ENCODE measurements around the gene GPR137B.
"Not testable (repeated sequence)": the region's sequence is repeated elsewhere in the genome, so short reads cannot be mapped to it uniquely, and the experiment has no call there.

GPR137B gene

DNA sequence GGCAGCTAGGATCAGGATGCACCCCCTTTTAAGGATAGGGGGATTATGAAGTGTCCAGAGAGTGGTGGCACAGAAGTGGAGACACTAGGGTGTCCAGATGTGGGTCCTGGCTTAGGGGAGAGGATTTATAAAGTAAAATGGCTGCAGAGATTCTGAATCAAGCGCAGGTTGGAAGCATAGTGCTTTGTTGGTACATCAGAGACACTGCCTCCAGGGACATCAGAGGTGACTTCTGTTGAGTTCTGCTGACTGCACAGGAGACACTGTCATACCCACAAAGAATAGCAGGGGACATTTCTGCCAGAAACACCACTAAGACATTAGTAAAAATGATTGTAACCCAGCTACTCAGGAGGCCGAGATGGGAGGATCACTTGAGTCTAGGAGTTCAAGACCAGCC is 16.4 kb downstream of the GPR137B start:
- Mint-ChIP-seq H3K36me3 (peaks cover 25% of the 10 kb centered on the region), H3K4me1 (ENCODE audit: low read depth) (peaks cover 16% of the 10 kb centered on the region), H3K9me3 (ENCODE audit: low read depth) (peaks cover 5% of the 10 kb centered on the region), H3K4me3 (no peak overlapping the region), H3K27me3 (no peaks in the 10 kb centered on the region), H3K27ac (no peak overlapping the region)

DNA sequence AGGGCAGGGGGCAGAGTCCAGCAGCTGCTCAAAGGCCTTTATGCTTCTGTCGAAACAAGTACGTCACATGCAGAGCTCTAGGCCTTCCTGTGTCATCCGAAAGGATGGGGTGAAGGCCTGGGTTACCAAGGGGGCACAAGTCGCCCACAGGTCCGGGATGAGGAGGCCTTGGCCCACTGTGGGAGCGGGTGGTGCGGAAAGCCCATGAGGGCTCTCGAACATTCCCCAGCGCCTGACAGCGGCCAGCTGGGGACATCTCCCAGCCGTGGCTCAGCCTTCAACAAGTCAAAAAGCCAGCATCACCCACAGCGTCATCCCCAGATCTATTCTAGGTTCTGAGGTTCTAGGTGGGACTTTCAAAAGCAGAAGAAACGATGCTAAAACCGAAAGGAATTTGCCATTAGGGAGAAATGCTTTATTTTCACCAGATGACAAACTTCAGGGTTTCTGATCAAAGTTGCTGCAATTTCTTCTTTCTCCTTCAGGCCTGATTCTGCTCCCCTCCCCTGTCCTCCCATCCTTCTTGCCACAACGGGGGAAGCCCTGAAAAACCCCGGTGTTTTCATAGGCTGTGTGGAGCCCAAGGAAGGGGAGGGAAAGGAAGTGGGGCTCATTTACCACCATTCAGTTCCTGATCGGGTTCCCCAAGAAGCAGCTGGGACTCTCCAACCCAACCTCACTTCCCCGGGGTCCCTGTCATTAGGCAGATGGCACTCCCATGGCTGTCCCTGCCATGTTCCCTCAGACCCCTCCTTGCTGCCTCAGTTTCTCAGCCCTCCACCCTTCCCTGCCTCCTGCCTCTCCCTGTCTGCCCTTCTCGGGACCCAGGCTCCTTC is 17.6 kb downstream of the GPR137B start:
- Mint-ChIP-seq H3K4me1 (ENCODE audit: low read depth) (peaks cover 23% of the 10 kb centered on the region), H3K27ac (no peak overlapping the region), H3K4me3 (peak overlapping the region; percentile 27), H3K9me3 (ENCODE audit: low read depth) (peaks cover 5% of the 10 kb centered on the region), H3K36me3 (peaks cover 28% of the 10 kb centered on the region), H3K27me3 (no peaks in the 10 kb centered on the region)

DNA sequence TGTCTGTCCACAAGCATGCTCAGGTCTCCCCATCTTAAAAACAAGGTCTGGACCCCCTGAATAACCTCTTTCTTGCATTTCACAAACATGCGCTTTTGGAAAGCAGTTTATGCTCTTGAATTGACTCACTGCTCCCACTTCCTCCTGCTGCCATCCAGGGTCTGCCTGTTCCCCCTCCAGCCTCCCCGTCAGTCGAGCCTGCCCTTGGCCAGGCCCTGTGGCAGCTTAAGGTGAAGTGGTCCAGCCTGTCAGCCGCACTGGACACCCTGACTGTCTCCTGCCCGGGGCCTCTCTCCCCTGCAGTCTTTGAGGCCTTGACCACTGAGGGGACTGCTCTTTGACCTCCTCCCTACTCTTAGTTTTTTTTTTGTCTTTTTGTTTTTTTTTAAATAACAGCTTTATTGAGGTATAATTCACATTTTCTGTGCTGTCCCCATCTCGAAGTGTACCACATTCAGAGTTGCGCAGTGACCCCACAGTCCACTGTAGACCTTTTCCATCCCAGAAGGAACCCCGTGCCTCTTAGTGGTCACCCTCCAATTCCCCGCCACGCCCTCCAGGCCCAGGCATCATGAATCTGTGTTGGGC is 18.3 kb downstream of the GPR137B start:
- peaks cover 5% of the 10 kb centered on the region for H3K9me3 Mint-ChIP-seq (ENCODE audit: low read depth)
- peaks cover 31% of the 10 kb centered on the region for H3K36me3 Mint-ChIP-seq
- H3K27ac Mint-ChIP-seq = no peak overlapping the region
- H3K4me3 Mint-ChIP-seq = peak overlapping the region; percentile 27
- H3K4me1 Mint-ChIP-seq (ENCODE audit: low read depth) = peaks cover 18% of the 10 kb centered on the region
- no peaks in the 10 kb centered on the region for H3K27me3 Mint-ChIP-seq

DNA sequence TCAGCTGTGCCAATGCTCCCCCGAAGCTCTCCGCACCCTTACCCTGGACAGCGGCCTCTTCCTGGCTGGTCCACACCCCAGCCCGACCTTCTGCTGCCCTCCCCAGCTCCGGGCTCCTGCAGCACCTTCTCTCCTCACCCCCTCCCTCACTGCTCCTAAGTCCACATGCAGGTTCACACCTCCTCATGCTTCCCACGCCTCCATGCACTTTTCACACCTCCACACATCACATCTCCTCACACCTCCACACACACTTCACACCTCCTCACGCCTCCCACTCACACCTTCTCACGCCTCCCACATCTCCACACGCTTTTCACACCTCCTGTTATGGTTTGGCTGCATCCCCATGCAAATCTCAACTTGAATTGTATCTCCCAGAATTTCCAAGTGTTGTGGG is 18.9 kb downstream of the GPR137B start:
- H3K27ac Mint-ChIP-seq = no peak overlapping the region
- H3K36me3 Mint-ChIP-seq = peaks cover 31% of the 10 kb centered on the region
- H3K27me3 Mint-ChIP-seq = no peaks in the 10 kb centered on the region
- no peak overlapping the region for H3K4me3 Mint-ChIP-seq
- peaks cover 5% of the 10 kb centered on the region for H3K9me3 Mint-ChIP-seq (ENCODE audit: low read depth)
- peaks cover 17% of the 10 kb centered on the region for H3K4me1 Mint-ChIP-seq (ENCODE audit: low read depth)

DNA sequence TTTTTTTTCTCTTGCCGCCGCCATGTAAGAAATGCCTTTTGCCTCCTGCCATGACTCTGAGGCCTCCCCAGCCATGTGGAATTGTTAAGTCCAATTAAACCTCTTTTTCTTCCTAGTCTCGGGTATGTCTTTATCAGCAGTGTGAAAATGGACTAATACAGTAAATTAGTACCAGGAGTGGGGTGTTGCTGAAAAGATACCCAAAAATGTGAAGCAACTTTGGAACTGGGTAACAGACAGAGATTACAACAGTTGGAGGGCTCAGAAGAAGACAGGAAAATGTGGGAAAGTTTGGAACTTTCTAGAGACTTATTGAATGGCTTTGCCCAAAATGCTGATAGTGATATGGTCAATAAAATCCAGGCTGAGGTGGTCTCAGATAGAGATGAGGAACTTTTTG is 19.4 kb downstream of the GPR137B start:
- peaks cover 14% of the 10 kb centered on the region for H3K4me1 Mint-ChIP-seq (ENCODE audit: low read depth)
- H3K27me3 Mint-ChIP-seq; H3K4me3 Mint-ChIP-seq; H3K27ac Mint-ChIP-seq; H3K9me3 Mint-ChIP-seq (ENCODE audit: low read depth): not testable (repeated sequence)
- peaks cover 31% of the 10 kb centered on the region for H3K36me3 Mint-ChIP-seq

DNA sequence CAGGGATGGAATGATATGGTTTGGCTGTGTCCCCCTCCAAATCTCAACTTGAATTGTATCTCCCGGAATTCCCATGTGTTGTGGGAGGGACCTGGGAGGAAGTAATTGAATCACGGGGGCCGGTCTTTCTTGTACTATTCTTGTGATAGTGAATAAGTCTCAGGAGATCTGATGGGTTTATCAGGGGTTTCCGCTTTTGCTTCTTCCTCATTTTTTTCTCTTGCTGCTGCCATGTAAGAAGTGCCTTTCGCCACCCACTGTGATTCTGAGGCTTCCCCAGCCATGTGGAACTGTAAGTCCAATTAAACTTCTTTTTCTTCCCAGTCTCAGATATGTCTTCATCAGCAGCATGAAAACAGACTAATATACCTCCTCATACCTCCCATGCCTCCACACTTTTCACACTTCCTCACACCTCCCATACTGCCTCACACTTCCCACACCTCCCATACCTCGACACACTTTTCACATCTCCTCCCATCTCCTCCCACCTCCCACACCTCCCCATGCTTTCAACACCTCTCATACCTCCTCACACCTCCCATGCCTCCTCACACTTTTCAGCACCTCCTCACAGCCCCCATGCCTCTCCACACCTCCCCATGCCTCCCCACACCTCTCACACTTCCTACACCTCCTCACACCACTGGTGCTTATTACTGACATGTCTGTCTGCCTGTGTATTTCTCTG is 21.3 kb downstream of the GPR137B start:
- Mint-ChIP-seq H3K4me1 (ENCODE audit: low read depth) (peaks cover 9% of the 10 kb centered on the region), H3K4me3 (no peak overlapping the region), H3K36me3 (peaks cover 28% of the 10 kb centered on the region), H3K27ac (no peak overlapping the region), H3K27me3 (no peaks in the 10 kb centered on the region), H3K9me3 (ENCODE audit: low read depth) (peaks cover 5% of the 10 kb centered on the region)

DNA sequence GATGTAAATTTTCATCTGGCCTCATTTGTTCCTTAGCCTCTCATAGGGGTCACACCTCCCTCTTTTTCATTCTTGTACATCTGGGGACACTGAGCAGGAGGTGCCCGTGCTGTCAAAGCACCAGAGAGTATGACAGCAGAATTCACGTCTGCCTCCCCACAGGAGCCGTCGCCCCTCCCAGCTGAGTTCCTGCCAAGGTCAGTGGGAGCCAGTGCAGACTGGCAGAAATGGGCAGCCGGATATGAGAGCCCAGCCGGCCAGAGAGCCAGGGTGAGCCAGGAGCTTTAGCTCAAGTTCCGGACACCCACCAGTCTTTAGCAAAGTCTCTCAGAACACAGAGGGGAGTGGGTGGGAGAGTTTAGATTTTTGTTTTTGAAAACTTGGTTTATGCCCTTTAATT is 21.9 kb downstream of the GPR137B start:
- Mint-ChIP-seq H3K27me3 (no peaks in the 10 kb centered on the region), H3K9me3 (ENCODE audit: low read depth) (peaks cover 5% of the 10 kb centered on the region), H3K36me3 (peaks cover 28% of the 10 kb centered on the region), H3K27ac (no peak overlapping the region), H3K4me1 (ENCODE audit: low read depth) (peaks cover 9% of the 10 kb centered on the region), H3K4me3 (no peak overlapping the region)

DNA sequence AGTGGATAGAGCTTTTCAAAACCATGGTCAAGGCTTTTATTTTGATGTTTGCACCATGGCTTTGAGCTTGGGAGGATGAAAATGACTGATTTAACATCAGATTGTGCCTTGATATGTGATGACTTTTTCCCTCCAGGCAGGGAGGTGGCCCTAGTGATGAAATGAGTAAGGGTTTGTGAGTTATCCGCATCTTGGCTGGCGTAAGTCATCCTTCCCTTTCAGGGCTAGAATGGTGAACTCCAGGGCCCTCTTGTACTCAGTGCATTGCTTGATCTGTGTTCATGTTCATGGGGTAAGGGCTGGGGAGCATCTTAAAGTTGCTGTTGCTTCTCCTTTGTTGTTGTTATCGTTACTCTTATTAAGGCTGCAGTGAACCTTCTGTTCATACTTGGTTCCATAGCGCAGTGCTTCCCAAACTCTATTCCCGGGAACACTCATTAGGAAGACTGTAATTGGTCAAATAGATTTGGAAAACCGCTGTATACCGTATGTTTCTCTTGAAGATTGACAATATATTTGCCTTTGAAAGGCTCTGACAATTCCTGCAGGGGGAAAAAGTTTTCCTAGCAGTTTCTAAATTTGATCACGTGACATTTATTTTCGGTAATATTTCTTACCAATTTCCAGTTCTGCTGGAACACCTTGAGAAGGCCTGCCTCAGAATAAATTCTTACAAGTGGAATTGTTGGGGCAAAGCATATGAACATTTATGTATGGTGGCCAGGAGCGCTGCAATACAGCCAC is 23.1 kb downstream of the GPR137B start:
- peaks cover 9% of the 10 kb centered on the region for H3K4me1 Mint-ChIP-seq (ENCODE audit: low read depth)
- peaks cover 30% of the 10 kb centered on the region for H3K36me3 Mint-ChIP-seq
- H3K27ac Mint-ChIP-seq = no peak overlapping the region
- H3K4me3 Mint-ChIP-seq = no peak overlapping the region
- H3K27me3 Mint-ChIP-seq = no peaks in the 10 kb centered on the region
- H3K9me3 Mint-ChIP-seq (ENCODE audit: low read depth) = peaks cover 5% of the 10 kb centered on the region

DNA sequence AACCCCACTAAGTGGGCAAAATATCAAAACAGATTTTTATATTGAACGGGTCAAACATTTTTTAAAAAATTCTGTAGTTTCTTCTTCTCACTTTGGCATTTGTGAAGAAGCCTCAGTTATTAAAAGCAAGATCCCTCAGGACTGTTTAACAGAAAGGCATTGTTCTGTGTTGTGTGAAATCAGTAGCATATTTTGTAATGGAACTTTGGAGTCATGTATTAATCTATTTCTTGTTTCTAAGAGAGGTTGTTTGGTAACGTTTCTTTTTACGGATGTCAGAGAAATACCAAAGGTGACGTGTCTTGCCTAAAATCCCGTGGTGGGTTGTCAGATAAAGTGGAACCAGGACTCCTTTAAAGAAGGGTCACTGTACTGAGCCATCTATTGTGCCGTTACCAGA is 23.7 kb downstream of the GPR137B start:
- Mint-ChIP-seq H3K9me3 (ENCODE audit: low read depth) (peaks cover 5% of the 10 kb centered on the region), H3K27ac (no peak overlapping the region), H3K4me3 (no peak overlapping the region), H3K4me1 (ENCODE audit: low read depth) (peaks cover 9% of the 10 kb centered on the region), H3K36me3 (peaks cover 29% of the 10 kb centered on the region), H3K27me3 (no peaks in the 10 kb centered on the region)

DNA sequence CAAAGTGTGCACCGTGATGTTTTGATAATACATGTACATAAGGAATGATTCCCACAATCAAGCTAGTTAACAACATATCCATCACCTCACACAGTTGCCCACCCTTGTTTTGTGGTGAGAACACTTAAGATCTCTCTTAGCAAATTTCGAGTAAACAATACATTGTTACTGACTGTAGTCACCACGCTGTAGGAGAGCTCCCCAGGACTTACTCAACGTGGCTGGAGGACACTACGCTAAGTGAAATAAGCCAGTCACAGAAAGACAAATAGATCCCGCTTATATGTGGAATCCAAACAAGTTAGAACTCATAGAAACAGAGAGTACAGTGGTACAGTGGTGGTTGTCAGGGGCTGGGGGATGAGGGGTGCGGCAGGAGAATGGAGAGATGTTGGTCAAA is 24.8 kb downstream of the GPR137B start:
- no peaks in the 10 kb centered on the region for H3K27me3 Mint-ChIP-seq
- H3K4me3 Mint-ChIP-seq = no peak overlapping the region
- peaks cover 9% of the 10 kb centered on the region for H3K4me1 Mint-ChIP-seq (ENCODE audit: low read depth)
- H3K9me3 Mint-ChIP-seq (ENCODE audit: low read depth) = no peaks in the 10 kb centered on the region
- H3K36me3 Mint-ChIP-seq = peaks cover 23% of the 10 kb centered on the region
- H3K27ac Mint-ChIP-seq = no peak overlapping the region

DNA sequence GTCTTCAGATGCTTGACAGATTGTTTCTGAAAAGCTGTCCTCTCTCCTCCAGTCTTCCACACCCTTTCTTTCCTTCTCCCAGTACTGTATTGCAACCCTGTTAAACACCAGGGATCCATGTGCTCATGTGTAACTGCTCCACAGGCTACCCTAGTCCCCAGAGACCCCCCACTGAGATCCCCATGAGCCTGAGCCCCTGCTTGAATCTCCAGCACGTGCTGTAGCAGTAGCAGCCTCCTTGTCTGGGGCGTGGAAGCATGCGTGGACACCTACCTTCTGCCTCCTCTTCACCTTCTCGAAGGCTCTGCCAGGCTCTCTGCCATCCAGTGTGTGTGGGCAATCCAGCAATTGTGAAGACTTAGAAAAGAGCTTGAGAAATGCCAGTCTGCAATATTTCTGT is 25.2 kb downstream of the GPR137B start:
- H3K4me1 Mint-ChIP-seq (ENCODE audit: low read depth) = peaks cover 9% of the 10 kb centered on the region

DNA sequence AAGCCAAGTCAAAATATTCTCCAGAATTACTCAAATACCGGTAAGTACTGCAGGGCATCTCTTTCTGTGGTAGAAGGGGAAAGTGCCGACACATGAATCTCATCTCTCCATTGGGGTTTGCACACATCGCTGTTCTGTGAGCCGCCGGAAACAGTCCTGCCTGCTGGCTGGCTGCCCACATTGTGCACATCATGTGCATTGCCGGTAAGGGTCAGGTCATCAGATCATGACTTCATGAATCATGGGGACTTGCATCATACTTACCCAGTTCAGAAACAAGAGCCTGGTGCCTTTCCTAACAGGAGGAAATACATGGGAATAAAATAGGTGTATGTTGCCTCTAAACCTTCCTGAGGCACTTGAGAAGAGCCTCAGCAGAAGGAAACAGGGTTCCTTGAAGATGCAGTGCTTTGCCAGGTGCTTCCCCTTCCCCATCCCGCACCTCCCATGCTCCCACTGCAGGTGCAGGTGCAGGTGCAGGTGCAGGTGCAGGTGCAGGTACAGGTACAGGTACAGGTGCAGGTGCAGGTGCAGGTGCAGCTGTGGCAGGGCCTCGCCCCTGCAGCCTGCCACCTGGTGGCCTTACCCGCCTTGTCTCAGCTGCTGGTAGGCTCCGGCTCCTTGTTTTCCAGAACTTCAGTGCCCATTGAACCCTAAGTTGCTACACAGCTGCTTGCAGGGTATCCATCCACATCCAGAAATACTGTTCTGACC is 26.5 kb downstream of the GPR137B start:
- Mint-ChIP-seq H3K4me1 (ENCODE audit: low read depth) (peaks cover 5% of the 10 kb centered on the region), H3K27me3 (no peaks in the 10 kb centered on the region), H3K9me3 (ENCODE audit: low read depth) (no peaks in the 10 kb centered on the region), H3K4me3 (no peak overlapping the region), H3K36me3 (peaks cover 12% of the 10 kb centered on the region), H3K27ac (no peak overlapping the region)

More for the DNA sequence above, 25.2 kb downstream of the GPR137B start:
- Mint-ChIP-seq H3K27me3 (no peaks in the 10 kb centered on the region), H3K27ac (no peak overlapping the region), H3K9me3 (ENCODE audit: low read depth) (no peaks in the 10 kb centered on the region), H3K4me3 (no peak overlapping the region), H3K36me3 (peaks cover 22% of the 10 kb centered on the region)

DNA sequence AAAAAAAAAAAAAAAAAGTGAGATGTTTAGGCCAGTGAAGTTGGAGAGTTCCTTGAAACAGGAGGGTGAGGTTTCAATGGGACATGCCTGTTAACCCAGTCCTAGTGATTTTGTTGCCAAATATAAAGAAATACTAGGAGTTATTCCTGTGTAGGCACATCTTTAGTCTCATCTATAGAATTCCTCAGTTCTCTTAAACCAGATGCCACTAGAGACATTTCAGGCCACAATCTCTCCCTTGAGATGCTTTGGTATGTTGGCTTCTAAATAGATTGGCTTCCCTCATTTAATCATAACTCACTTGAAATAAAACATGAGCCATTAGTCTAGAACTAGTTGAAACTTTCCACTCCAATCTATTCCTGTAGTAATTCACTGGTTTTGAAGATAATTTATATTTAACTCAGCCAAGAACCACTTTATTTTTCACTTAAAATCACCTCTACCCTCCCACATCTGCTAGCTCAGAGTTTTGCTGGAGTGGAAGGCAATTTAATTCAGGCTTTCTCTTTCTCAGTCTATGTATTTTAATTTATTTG is 29.8 kb downstream of the GPR137B start:
- Mint-ChIP-seq H3K9me3 (ENCODE audit: low read depth) (no peaks in the 10 kb centered on the region), H3K4me1 (ENCODE audit: low read depth) (no peaks in the 10 kb centered on the region), H3K27me3 (no peaks in the 10 kb centered on the region), H3K27ac (no peak overlapping the region), H3K36me3 (peaks cover 7% of the 10 kb centered on the region), H3K4me3 (no peak overlapping the region)

DNA sequence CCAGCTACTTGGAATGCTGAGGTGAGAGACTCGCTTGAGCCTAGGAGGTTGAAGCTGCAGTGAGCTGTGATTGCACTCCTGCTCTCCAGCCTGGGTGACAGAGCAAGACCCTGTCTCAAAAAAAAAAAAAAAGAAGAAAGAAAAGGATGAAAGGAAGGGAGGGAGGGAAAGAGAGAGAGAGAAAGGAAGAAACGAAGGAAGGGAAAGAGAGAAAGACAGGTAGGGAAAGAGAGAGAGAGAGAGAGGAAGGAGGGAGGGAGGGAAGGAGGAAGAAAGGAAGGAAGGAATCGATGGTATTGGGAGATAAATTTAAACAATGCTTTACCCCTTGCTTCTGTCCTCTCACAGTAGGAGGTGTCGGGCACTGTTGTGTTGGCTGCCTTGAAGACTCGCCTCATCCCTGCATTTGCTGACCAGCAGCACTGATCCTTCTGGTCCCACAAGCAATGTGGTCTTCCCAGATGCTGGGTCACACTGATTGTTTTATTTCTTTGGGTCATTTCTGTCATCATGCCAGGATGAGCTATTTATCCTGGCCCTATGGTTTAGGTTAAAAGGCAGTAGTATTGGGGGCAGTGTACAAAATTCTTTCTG is 30.9 kb downstream of the GPR137B start:
- Mint-ChIP-seq H3K9me3 (ENCODE audit: low read depth) (no peaks in the 10 kb centered on the region), H3K27ac (no peak overlapping the region), H3K4me3 (no peak overlapping the region), H3K36me3 (peaks cover 7% of the 10 kb centered on the region), H3K4me1 (ENCODE audit: low read depth) (no peaks in the 10 kb centered on the region), H3K27me3 (no peaks in the 10 kb centered on the region)

All from activated naive CD8-positive, alpha-beta T cell (primary cell).